Stimulated activated CD8-positive, alpha-beta memory T cell treated with anti-CD3 and anti-CD28 coated beads, Interleukin-12 subunit alpha, Interleukin-12 subunit beta, amount 100 ng/mL, for 4 hours (primary cell): ENCODE data around the gene CDC6.

ENCODE experiments used
- DNase-seq: peaks from one replicate; pipeline ENCODE4 v3.0.0-alpha.2; 2020; ENCODE audit warnings: low read depth

Gene CDC6

DNA sequence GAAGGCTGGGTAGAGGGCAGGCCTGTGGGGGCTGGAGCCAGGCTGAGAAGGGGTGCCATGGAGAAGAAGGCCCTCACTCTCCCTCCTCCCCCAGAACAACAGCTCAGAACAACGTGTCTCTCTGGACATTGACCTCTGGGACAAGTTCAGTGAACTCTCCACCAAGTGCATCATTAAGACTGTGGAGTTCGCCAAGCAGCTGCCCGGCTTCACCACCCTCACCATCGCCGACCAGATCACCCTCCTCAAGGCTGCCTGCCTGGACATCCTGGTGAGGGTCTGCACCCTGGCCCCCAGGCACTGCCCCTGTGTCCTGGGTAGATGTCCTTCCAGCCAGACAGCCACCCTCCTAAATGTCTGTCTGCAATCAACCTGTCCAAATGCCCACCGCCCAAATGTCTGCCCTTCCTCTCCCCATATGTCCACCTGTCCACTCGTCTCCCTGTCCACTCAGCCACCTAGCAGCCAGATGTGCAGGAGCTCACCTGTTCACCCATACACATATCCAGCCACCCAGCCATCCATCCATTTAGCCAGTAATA, 64.6 kb downstream of the CDC6 start:
- no peak for DNase-seq

DNA sequence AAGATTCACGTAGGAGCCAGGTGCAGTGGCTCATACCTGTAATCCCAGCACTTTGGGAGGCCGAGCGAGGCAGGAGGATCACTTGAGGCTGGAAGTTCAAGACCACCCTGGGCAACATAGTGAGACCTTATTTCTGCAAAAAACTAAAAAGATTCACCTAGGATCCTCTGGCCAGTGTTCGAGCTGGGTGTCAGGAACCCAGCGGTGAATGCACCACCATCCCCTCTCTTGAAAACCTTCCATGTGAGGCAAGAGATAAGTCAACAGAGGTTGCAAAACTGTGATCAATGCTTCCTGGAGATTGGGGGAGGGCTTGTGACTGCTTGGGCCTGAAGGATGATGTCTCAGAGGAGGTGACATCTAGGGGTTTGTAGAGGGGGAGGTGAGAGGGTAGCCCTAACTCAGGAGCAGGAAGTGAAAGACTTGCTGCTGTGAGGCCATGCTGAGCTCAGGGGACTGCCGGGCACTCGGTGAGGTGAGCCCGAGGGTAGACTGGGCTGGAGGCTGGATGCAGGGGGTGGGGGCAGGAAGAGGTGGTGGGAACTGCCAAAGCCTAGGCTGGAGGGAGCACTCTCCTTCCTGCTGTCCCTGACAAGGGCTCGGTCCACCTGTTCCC, 65.2 kb downstream of the CDC6 start:
- DNase-seq, result no peak
